HG02763 (cell line): Measurements from ENCODE around the gene NIM1K.
"Not testable (repeated sequence)": the region's sequence is repeated elsewhere in the genome, so short reads cannot be mapped to it uniquely, and the experiment has no call there.

ENCODE experiments used
- ATAC-seq: cut with Tn5 transposase; IDR thresholded peaks from one replicate; pipeline ENCODE4 v1.9.1; 2021; ENCODE audit warnings: mild to moderate bottlenecking, moderate library complexity; ENCODE audit not compliant: unreplicated experiment

The NIM1K gene

DNA sequence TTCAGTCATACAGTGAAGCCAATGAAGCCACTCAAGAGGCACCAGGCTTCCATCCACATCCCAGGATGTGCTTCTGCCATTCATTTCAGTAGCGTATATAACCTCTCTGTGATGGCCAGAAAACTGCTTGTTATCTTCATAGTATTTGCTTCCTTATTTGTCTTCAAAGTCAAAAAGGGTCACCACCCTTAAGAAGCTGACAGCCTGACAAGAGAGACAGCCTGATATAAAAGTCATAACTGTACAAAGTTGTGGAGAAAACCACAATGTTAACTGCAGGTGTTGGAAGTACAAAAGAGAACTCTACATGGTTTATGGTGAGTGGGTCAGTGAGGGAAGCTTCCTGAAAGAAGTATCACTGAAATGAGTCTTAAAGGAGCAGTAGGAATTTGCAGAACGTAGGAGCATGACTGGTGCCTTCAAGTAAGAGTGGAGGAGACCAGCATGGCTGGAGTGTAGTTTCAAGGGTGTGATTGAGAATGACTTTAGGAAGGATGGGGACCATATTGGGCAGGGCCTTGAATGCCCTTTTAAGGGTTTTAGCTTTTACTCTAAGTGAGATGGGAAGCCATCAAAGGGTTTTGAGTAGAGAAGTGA lies 33.7 kb downstream of the NIM1K start:
- no peak for ATAC-seq

DNA sequence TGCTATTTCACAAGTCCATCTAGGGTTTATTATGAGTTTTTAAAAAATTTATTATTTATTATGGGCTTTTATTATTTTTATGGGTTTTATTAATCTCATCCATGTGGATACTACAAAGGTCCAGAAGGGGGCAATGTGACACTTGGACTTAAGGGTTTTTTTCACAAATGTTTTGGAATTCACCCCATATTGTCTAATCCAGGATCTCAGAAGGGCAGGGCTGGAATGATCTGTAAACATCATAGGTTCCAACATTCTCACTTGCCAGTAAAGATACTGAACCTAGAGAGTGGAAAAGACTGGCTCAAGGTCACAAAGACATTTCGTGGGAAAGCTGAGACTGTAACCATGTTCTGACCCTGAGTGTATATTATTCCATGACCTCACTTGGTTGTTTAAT lies 35.6 kb downstream of the NIM1K start:
- no peak for ATAC-seq

GRCh38 chr5:43230707-43231106 lies 38.7 kb downstream of the NIM1K start:
- no peak for ATAC-seq

DNA sequence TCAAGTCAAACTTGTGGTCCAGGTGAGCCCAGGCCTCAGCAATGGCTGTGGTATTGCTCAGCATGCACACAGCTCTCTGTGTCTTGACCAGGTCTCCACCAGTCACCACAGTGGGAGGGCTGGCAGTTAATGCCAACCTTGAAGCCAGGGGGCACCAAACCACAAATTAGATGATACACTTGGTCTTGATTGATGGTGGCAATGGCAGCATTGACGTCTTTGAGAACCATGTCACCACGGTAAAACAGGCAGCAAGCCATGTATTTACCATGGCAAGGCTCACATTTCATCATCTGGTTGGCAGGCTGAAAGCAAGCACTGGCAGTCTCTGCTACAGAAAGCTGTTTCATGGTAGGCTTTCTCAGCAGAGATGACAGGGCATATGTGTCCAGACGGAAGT lies 40.0 kb downstream of the NIM1K start:
- ATAC-seq: no peak

- ATAC-seq: no peak
Observed at GRCh38 chr5:43232943-43233833, 41.2 kb downstream of the NIM1K start.

- peak; percentile 56 for ATAC-seq
Observed at GRCh38 chr5:43233946-43234345, 41.9 kb downstream of the NIM1K start.

- no peak for ATAC-seq
Observed at GRCh38 chr5:43236653-43237355, 44.8 kb downstream of the NIM1K start.

GRCh38 chr5:43242196-43242595 lies 50.2 kb downstream of the NIM1K start:
- no peak for ATAC-seq

DNA sequence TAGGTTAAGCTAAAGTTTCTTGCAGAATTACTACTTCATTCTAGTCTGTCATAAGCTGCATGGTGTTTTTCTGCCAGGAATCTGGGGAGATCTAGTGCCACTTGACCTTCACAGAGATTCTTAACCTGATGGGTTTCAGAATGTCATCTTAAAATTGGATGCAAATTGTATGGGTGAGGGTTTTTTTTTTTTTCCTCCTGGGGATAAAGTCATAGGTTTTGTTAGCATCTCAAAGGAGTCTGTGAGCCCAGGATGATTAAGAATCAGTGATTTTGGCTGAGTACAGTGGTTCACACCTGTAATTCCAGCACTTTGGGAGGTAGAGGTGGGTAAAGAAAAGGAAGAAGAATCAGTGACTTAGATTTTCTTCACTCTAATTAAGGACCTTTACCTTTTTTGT lies 51.2 kb downstream of the NIM1K start:
- no peak for ATAC-seq

DNA sequence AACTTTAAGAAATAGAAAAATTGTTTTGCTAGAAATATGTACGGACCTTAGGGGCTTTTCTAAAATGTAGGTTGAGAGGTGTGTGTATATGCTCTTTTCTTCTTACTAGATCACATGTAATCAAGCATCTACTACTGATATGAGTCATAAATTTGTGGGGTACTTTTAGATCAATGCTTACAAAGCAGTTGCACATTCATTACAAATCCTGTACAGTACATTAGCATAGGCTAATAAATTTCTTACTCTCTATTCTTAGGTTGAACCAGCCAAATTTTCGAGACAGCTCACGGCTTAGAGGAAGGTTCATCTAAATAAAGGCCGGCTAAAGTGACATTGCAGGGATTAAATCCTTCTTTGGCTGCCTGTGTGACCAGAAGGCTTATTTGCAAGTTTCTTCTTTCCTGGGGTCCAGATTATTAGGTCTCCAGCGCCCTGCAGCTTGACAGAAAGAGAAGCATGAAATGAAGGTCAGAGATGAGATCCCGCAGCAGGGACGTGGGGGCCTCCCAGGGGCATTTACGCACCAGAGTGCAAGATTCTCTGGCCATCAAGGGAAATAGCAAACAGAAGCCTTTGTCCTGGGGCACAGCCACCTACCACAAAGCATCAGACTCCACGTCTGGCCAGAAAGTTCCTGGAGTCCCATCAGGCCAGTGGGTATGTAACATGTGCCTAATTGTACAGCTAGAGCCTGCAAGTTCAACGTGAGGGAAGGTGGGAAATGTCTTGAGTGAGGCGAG lies 53.0 kb downstream of the NIM1K start:
- ATAC-seq: peak; percentile 46

DNA sequence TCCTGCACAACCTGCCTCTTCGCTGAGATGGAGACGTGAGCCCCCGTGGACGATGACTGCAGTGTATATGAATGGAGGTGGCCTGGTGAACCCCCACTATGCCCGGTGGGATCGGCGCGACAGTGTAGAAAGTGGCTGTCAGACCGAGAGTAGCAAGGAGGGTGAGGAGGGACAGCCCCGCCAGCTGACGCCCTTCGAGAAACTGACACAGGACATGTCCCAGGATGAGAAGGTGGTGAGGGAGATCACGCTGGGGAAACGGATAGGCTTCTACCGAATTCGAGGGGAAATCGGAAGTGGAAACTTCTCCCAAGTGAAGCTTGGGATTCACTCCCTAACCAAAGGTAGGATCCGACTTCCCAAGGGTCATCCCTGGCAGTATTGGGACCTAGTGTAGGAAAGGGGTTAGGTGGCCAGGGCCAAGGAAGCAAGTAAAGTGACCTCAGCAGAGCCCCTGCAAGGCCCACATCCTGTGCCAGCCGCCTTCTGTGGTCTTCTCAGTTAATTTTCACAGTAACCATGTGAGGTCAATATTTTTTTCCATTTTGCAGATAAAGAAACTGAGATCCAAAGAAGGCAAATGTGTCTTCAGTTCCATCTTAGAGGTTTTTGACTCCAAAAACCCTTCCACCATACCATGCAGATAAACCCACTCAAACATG lies 53.8 kb downstream of the NIM1K start:
- peak; percentile 65 for ATAC-seq

DNA sequence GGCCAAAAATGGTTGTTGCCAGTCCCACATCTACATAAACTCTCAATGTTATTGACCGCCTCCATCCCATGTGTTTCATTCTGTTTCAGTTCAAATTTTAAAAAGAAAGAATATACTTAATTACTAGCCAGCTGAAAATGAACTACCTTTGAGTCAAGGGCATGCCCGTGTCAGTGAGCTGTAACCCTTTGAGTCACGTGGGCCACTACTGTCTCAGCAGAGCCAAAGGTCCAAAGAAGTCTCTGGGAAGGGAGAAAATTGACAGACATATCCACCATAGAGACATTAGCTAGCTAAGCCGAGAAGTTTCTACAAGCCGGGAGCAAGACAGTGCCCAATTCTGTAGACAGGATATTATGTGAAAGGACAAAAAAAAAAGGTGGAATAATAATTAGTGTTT lies 59.7 kb downstream of the NIM1K start:
- no peak for ATAC-seq

- no peak for ATAC-seq
Observed at GRCh38 chr5:43255704-43256103, 63.7 kb downstream of the NIM1K start.

DNA sequence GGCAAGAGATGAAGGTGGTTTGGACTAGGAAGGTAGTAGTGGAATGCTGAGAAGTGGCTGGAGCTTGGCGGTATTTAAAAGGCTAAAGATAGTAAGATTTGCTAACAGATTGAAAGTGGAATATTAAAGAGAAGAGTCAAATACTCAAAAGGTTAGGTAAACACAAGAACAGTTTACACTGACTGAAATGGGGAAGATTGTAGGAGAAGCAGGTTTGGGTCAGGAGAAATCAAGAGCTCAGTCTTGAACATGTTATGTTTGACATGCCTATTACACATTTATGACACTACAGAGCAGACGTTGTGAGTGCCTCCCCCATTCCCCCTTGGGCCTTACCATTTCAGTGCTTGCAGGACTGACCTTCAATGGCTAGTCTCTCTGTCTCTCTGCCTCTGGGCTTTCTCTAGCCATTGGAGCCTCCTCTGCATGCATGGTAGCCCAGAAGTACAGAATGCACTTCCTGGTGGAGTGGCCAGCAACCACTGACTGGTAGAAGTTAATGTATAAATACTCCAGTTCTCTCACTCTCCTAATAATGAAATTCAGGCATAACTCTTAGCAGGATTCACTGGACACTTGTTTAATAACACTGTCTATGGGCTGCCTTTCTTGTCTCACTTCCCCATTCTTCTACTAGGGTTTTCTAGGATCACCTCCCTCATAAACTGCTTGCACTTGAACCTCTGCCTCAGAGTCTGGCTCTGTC lies 64.4 kb downstream of the NIM1K start:
- ATAC-seq: no peak

DNA sequence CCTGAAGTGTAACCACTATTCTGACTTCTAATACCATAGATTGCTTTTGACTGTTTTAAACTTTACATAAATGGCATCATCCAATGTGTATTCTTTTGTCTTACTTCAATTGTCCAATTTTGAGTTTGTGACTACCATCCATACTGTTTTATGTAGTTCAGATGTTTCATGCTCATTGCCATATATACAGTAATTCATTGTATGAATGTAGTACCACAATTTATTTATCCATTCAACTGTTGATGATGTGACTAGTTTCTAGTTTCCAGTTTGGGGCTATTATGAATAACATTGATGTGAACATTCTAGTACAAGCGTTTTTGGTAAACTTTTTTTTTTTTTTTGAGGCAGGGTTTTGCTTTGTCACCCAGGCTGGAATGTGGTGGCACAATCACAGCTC lies 66.1 kb downstream of the NIM1K start:
- no peak for ATAC-seq

DNA sequence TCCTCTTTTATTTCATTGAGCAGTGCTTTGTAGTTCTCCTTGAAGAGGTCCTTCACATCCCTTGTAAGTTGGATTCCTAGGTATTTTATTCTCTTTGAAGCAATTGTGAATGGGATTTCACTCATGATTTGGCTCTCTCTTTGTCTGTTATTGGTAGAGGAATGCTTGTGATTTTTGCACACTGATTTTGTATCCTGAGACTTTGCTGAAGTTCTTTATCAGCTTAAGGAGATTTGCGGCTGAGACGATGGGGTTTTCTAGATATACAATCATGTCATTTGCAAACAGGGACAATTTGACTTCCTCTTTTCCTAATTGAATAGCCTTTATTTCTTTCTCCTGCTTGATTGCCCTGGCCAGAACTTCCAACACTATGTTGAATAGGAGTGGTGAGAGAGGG lies 70.2 kb downstream of the NIM1K start:
- ATAC-seq: not testable (repeated sequence)

GRCh38 chr5:43268188-43268820 lies 76.3 kb downstream of the NIM1K start:
- ATAC-seq: peak; percentile 68

DNA sequence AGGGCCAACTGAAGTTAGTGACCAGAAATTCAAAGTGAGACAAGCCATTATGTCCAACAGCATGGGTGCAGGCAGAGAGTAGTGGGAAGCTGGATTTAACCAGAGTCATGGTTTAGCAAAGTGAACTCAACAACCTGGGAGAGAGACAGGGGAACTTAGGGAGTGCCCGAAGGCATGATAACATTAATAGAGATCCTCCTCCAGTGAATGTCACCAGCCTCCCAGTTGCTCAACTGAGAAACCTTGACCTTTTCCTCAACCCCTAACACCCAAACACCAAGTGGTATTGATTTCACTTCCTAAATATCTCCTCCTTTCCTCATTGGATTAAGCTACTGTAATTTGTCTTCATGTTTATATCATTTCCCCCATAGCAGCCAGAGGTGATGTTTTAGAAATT lies 78.6 kb downstream of the NIM1K start:
- no peak for ATAC-seq

- ATAC-seq: no peak
Observed at GRCh38 chr5:43273552-43273951, 81.5 kb downstream of the NIM1K start.
